ENCODE data around the gene CLIC5.

Gene CLIC5

GRCh38 chr6:45930420-45931040 is 85.1 kb downstream of the CLIC5 start:
- Histone ChIP-seq H3K18ac (ENCODE audit: low read length) (no peak overlapping the region), H3K9me3 (ENCODE audit: insufficient read depth, low read depth, low read length) (no peaks in the 10 kb centered on the region), H3K79me2 (ENCODE audit: control insufficient read depth, insufficient read depth, low read length, poor library complexity) (no peaks in the 10 kb centered on the region), H2AFZ (ENCODE audit: insufficient read depth, low read length, poor library complexity) (no peak overlapping the region), H2BK5ac (ENCODE audit: low read depth, low read length, poor library complexity) (no peak overlapping the region), H3K4me1 (ENCODE audit: control insufficient read depth in 1 of 2, insufficient read depth in 2 of 2, low read length in 2 of 2) (peaks cover 0 to 7% of the 10 kb centered on the region in 2 experiments), H3K14ac (ENCODE audit: low read length) (no peak overlapping the region), H3K23ac (ENCODE audit: low read length) (no peak overlapping the region), H3K27me3 (ENCODE audit: insufficient read depth, low read length) (no peaks in the 10 kb centered on the region), H3K27ac (ENCODE audit: low read depth, low read length) (no peak overlapping the region), H3K36me3 (ENCODE audit: control insufficient read depth in 1 of 2, insufficient read depth in 2 of 2, low read length in 2 of 2) (no peaks in the 10 kb centered on the region), H2BK120ac (ENCODE audit: insufficient read depth, low read length, poor library complexity) (no peak overlapping the region), H4K91ac (ENCODE audit: low read depth, low read length) (no peak overlapping the region), H3K79me1 (ENCODE audit: low read length) (no peaks in the 10 kb centered on the region), H2AK5ac (ENCODE audit: low read length) (no peak overlapping the region), H2BK12ac (ENCODE audit: low read length) (peak overlapping the region; percentile 77), H3K9ac (ENCODE audit: low read length) (no peak overlapping the region), H4K12ac (ENCODE audit: low read depth, low read length) (no peak overlapping the region), H3K4me3 (ENCODE audit: low read depth, low read length) (no peak overlapping the region), H4K8ac (ENCODE audit: low read depth, low read length) (no peak overlapping the region), H3K4ac (ENCODE audit: low read depth, low read length) (no peak overlapping the region), H3K4me2 (ENCODE audit: low read length) (no peak overlapping the region)
- no CpG with 5 or more reads among the region's 7 CpGs for WGBS (ENCODE audit: extremely low coverage, insufficient coverage, insufficient read length)
- peak; percentile 46 to 84 for DNase-seq

GRCh38 chr6:45929421-45930361 is 86.0 kb downstream of the CLIC5 start:
- H4K12ac ChIP-seq (ENCODE audit: low read depth, low read length), result no peak overlapping the region
- no peak overlapping the region for H2BK120ac ChIP-seq (ENCODE audit: insufficient read depth, low read length, poor library complexity)
- no CpG with 5 or more reads among the region's 17 CpGs for WGBS (ENCODE audit: extremely low coverage, insufficient coverage, insufficient read length)
- no peak overlapping the region for H3K4ac ChIP-seq (ENCODE audit: low read depth, low read length)
- no peak overlapping the region for H3K14ac ChIP-seq (ENCODE audit: low read length)
- H3K79me2 ChIP-seq (ENCODE audit: control insufficient read depth, insufficient read depth, low read length, poor library complexity), result no peaks in the 10 kb centered on the region
- H2AK5ac ChIP-seq (ENCODE audit: low read length), result no peak overlapping the region
- no peak overlapping the region for H3K23ac ChIP-seq (ENCODE audit: low read length)
- no peak overlapping the region for H3K9ac ChIP-seq (ENCODE audit: low read length)
- no peak overlapping the region for H3K18ac ChIP-seq (ENCODE audit: low read length)
- H2BK12ac ChIP-seq (ENCODE audit: low read length), result peak overlapping the region; percentile 77
- H3K4me3 ChIP-seq (ENCODE audit: low read depth, low read length), result no peak overlapping the region
- peak overlapping the region; percentile 42 for H4K91ac ChIP-seq (ENCODE audit: low read depth, low read length)
- H3K27ac ChIP-seq (ENCODE audit: low read depth, low read length), result no peak overlapping the region
- DNase-seq, result no peak
- no peaks in the 10 kb centered on the region for H3K9me3 ChIP-seq (ENCODE audit: insufficient read depth, low read depth, low read length)
- no peak overlapping the region for H2AFZ ChIP-seq (ENCODE audit: insufficient read depth, low read length, poor library complexity)
- peaks cover 0 to 7% of the 10 kb centered on the region in 2 experiments for H3K4me1 ChIP-seq (ENCODE audit: control insufficient read depth in 1 of 2, insufficient read depth in 2 of 2, low read length in 2 of 2)
- no peaks in the 10 kb centered on the region for H3K79me1 ChIP-seq (ENCODE audit: low read length)
- peak overlapping the region; percentile 39 for H4K8ac ChIP-seq (ENCODE audit: low read depth, low read length)
- no peaks in the 10 kb centered on the region for H3K27me3 ChIP-seq (ENCODE audit: insufficient read depth, low read length)
- H2BK5ac ChIP-seq (ENCODE audit: low read depth, low read length, poor library complexity), result no peak overlapping the region
- no peak overlapping the region for H3K4me2 ChIP-seq (ENCODE audit: low read length)
- H3K36me3 ChIP-seq (ENCODE audit: control insufficient read depth in 1 of 2, insufficient read depth in 2 of 2, low read length in 2 of 2), result no peaks in the 10 kb centered on the region

GRCh38 chr6:45928721-45929305 is 86.8 kb downstream of the CLIC5 start:
- Histone ChIP-seq H2AK5ac (ENCODE audit: low read length) (no peak overlapping the region), H3K9me3 (ENCODE audit: insufficient read depth, low read depth, low read length) (no peaks in the 10 kb centered on the region), H3K14ac (ENCODE audit: low read length) (no peak overlapping the region), H3K4ac (ENCODE audit: low read depth, low read length) (no peak overlapping the region), H3K9ac (ENCODE audit: low read length) (no peak overlapping the region), H4K12ac (ENCODE audit: low read depth, low read length) (no peak overlapping the region), H2BK5ac (ENCODE audit: low read depth, low read length, poor library complexity) (no peak overlapping the region), H3K4me2 (ENCODE audit: low read length) (no peak overlapping the region), H3K4me3 (ENCODE audit: low read depth, low read length) (no peak overlapping the region), H3K36me3 (ENCODE audit: control insufficient read depth in 1 of 2, insufficient read depth in 2 of 2, low read length in 2 of 2) (no peaks in the 10 kb centered on the region), H3K18ac (ENCODE audit: low read length) (no peak overlapping the region), H3K27ac (ENCODE audit: low read depth, low read length) (no peak overlapping the region), H3K4me1 (ENCODE audit: control insufficient read depth in 1 of 2, insufficient read depth in 2 of 2, low read length in 2 of 2) (peaks cover 0 to 9% of the 10 kb centered on the region in 2 experiments), H2BK12ac (ENCODE audit: low read length) (no peak overlapping the region), H4K8ac (ENCODE audit: low read depth, low read length) (no peak overlapping the region), H3K27me3 (ENCODE audit: insufficient read depth, low read length) (no peaks in the 10 kb centered on the region), H3K79me2 (ENCODE audit: control insufficient read depth, insufficient read depth, low read length, poor library complexity) (no peaks in the 10 kb centered on the region), H2BK120ac (ENCODE audit: insufficient read depth, low read length, poor library complexity) (no peak overlapping the region), H4K91ac (ENCODE audit: low read depth, low read length) (no peak overlapping the region), H3K23ac (ENCODE audit: low read length) (no peak overlapping the region), H2AFZ (ENCODE audit: insufficient read depth, low read length, poor library complexity) (no peak overlapping the region), H3K79me1 (ENCODE audit: low read length) (no peaks in the 10 kb centered on the region)
- no peak for DNase-seq
- WGBS (ENCODE audit: extremely low coverage, insufficient coverage, insufficient read length), result no CpG with 5 or more reads among the region's 11 CpGs

DNA sequence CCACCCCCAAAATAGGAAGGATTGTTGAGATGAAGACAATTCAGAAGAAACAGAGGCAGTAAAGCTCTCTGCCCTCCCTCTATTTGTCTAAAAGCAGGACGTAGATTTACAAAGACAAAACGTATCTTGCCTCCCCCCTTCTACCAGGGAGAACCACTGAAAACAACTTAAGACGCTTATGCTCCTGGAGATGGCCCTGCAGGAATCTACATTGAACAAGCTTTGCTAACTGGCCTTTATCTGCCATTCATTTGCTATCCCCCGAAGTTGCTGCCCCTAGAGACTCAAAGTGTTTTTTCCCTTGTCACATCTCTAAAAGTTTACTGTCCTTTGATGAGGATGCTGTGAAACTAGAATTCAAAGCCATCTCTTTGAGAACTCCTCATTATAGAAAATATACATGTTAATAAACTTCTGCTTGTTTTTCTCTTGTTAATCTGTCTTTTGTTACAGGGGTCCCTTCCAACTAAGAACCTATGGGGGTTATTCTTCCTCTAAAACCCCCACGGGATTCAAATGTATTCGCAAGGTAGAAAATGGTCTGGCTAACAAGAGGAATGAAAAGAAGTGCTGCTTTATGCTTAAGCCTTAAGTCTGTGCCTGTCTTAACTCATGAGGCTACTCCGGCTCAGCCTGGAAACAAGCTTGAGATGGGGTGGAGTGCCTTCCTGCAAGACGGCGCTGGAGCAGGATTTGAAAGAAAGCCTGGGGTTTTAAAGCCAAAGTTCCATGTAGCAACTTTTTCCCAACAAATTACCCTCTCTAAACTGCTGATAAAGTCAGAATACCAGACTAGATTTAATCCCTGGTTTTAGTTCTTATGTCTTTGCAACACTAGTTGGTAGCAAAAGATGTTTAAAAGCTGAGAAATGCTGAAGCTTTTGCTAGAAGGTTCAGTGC is 88.0 kb downstream of the CLIC5 start:
- Histone ChIP-seq H2AFZ (ENCODE audit: insufficient read depth, low read length, poor library complexity) (peak overlapping the region; percentile 54), H2AK5ac (ENCODE audit: low read length) (no peak overlapping the region), H3K27ac (ENCODE audit: low read depth, low read length) (no peak overlapping the region), H3K4me2 (ENCODE audit: low read length) (no peak overlapping the region), H3K36me3 (ENCODE audit: control insufficient read depth in 1 of 2, insufficient read depth in 2 of 2, low read length in 2 of 2) (no peaks in the 10 kb centered on the region), H3K18ac (ENCODE audit: low read length) (no peak overlapping the region), H3K79me2 (ENCODE audit: control insufficient read depth, insufficient read depth, low read length, poor library complexity) (no peaks in the 10 kb centered on the region), H3K14ac (ENCODE audit: low read length) (no peak overlapping the region), H3K79me1 (ENCODE audit: low read length) (no peaks in the 10 kb centered on the region), H3K4me1 (ENCODE audit: control insufficient read depth in 1 of 2, insufficient read depth in 2 of 2, low read length in 2 of 2) (peaks cover 0 to 9% of the 10 kb centered on the region in 2 experiments), H3K4ac (ENCODE audit: low read depth, low read length) (no peak overlapping the region), H2BK120ac (ENCODE audit: insufficient read depth, low read length, poor library complexity) (no peak overlapping the region), H3K23ac (ENCODE audit: low read length) (no peak overlapping the region), H3K9me3 (ENCODE audit: insufficient read depth, low read depth, low read length) (no peaks in the 10 kb centered on the region), H2BK12ac (ENCODE audit: low read length) (no peak overlapping the region), H4K12ac (ENCODE audit: low read depth, low read length) (no peak overlapping the region), H4K8ac (ENCODE audit: low read depth, low read length) (no peak overlapping the region), H3K27me3 (ENCODE audit: insufficient read depth, low read length) (no peaks in the 10 kb centered on the region), H4K91ac (ENCODE audit: low read depth, low read length) (no peak overlapping the region), H3K9ac (ENCODE audit: low read length) (no peak overlapping the region), H2BK5ac (ENCODE audit: low read depth, low read length, poor library complexity) (no peak overlapping the region), H3K4me3 (ENCODE audit: low read depth, low read length) (no peak overlapping the region)
- WGBS (ENCODE audit: extremely low coverage, insufficient coverage, insufficient read length), result no CpG with 5 or more reads among the region's 9 CpGs
- no peak for DNase-seq
